ENCODE data around the gene TIRAP.

Gene TIRAP

DNA sequence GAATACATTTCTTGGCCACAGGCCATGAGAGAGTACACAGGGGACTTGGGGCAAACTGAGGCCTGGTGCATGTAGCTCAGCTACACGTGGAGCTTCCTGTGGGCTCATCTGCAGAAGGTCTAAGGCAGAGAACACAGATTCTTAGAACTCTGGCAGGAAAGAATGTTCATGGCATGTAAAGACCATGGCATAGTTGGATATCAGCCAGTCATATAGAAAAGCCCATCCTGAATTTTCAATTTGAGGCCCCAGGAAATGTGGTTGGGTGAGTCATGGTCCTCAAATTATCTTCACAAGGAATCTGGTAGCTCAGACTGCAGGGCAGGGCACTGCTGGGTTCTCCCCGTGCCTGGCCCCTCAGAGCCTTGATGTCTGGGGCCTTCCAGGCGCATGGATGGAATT, 58.9 kb downstream of the TIRAP start:
- peak; percentile 69 for DNase-seq (ENCODE audit: low spot score)
- peak; percentile 10 for FAIRE-seq

DNA sequence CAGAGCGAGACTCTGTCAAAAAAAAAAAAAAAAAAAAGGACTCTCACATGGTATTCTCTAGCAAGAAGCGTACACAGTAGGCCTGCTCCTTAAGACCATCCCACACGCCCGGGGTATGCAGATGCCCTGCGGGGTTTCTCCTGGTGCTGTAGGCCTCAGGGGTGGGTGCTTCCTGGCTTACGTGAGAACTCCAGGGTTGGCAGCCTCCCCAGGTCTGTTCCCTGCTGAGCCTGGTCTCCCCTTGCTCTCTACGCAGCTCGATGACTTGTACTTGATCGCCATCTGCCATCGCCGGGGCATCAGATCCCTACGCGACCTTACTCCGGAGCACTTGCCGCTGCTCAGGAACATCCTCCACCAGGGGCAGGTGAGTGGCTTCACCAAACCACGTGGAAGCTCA, 60.2 kb downstream of the TIRAP start:
- FAIRE-seq (no peak), DNase-seq (ENCODE audit: low spot score) (no peak)
